K562 (cell line): Measurements from ENCODE around the gene IGFALS. TPM values are rescaled to one million over a fixed set of nuclear protein-coding genes. Genes with fewer than 3 reads are reported as not detected.

Source experiments
- CUX1 ChIP-seq: fragments of 200-800 bp; sonication (Bioruptor generic); IDR thresholded peaks from 2 replicates; pipeline ENCODE4 v1.6.1; 2016; ENCODE audit warnings: missing genetic modification characterization, missing compliant biosample characterization
- GATAD2A ChIP-seq: fragments of 450-650 bp; IDR thresholded peaks from 2 replicates; pipeline ENCODE4 v1.6.1; 2017
- HDAC1 ChIP-seq, 2 experiments: fragments of 450-650 bp; IDR thresholded peaks; 2 replicates each; pipeline ENCODE4 v1.6.1; 2016 to 2017; ENCODE audit warnings: inconsistent platforms in 1 of 2, mild to moderate bottlenecking in 1 of 2, moderate library complexity in 1 of 2
- HIVEP1 ChIP-seq: fragments of 250-450 bp; sonication (Bioruptor Pico); IDR thresholded peaks from 2 replicates; pipeline ENCODE4 v1.4.0; 2020; ENCODE audit warnings: mild to moderate bottlenecking
- KLF16 ChIP-seq: IDR thresholded peaks from 2 replicates; pipeline ENCODE4 v1.6.1; 2016; ENCODE audit warnings: antibody characterized with exemption
- SIRT6 ChIP-seq: IDR thresholded peaks from one replicate; pipeline ENCODE4 v1.6.1; 2012; ENCODE audit warnings: low read depth, mild to moderate bottlenecking, control low read depth, inconsistent platforms, low read length, moderate library complexity
- SMC3 ChIP-seq: conservative IDR thresholded peaks from 2 replicates; pipeline ENCODE4 v1.6.1; 2011; ENCODE audit warnings: low read depth, low read length, improper control_type of control experiment; ENCODE audit not compliant: insufficient read depth
- ZNF561 ChIP-seq: fragments of 450-650 bp; formaldehyde crosslinking; conservative IDR thresholded peaks from 2 replicates; pipeline ENCODE4 v1.4.0; 2020; ENCODE audit warnings: mild to moderate bottlenecking, moderate library complexity
- ZNF785 ChIP-seq: fragments of 250-450 bp; sonication (Bioruptor Pico); IDR thresholded peaks from 2 replicates; pipeline ENCODE4 v1.4.0; 2020; ENCODE audit warnings: mild to moderate bottlenecking
- polyA plus RNA-seq, 8 experiments: library from polyadenylated mRNA; depleted of rRNA in 4 of 8; stranded (reverse) in 5 of 8; unstranded in 3 of 8; fragments of >200 nt; fragmentation: Nextera tagmentation in 2 of 8; fragmentation: Illumina TruSeq in 1 of 8; extraction: Ambion mirVana in 2 of 8; extraction: Trizol in 1 of 8; gene quantifications; 2 replicates each; pipeline versions ENCODE4 v1.2.1 to v1.2.3, GENCODE V29; 2011 to 2014; ENCODE audit warnings: inconsistent platforms in 1 of 8, missing spikeins in 1 of 8
- total RNA-seq, 7 experiments: library from RNA; depleted of rRNA in 6 of 7; stranded (reverse); fragments of >200 nt in 6 of 7; fragmentation: Illumina TruSeq in 2 of 7; extraction: Trizol in 2 of 7; gene quantifications; 2 replicates each; pipeline versions ENCODE4 v1.2.1 to v1.2.3, GENCODE V29; 2011 to 2021; ENCODE audit warnings: low replicate concordance in 1 of 7
- TF ChIP-seq, protein P1 (sequence below): fragments of 450-650 bp; IDR thresholded peaks from 2 replicates; pipeline ENCODE4 v1.6.1; 2018; ENCODE audit not compliant: partially characterized antibody
- TF ChIP-seq, protein P2 (sequence below): sonication (generic); formaldehyde crosslinking; IDR thresholded peaks from 2 replicates; pipeline ENCODE4 v1.8.0; 2022; ENCODE audit warnings: mild to moderate bottlenecking, missing genetic modification reagents
- TF ChIP-seq, protein P3 (sequence below): fragments of 450-650 bp; IDR thresholded peaks from 2 replicates; pipeline ENCODE4 v1.6.1; 2016; ENCODE audit warnings: antibody characterized with exemption

The IGFALS gene
- total and polyA plus RNA-seq, 9 of the 15 experiments (the other 6 are each of a cell fraction or from before 2014, with no cell fraction given) = not detected

GRCh38 chr16:1812732-1813163 lies 19.2 kb upstream of the IGFALS start (continued):
- TF ChIP-seq, protein P1, sequence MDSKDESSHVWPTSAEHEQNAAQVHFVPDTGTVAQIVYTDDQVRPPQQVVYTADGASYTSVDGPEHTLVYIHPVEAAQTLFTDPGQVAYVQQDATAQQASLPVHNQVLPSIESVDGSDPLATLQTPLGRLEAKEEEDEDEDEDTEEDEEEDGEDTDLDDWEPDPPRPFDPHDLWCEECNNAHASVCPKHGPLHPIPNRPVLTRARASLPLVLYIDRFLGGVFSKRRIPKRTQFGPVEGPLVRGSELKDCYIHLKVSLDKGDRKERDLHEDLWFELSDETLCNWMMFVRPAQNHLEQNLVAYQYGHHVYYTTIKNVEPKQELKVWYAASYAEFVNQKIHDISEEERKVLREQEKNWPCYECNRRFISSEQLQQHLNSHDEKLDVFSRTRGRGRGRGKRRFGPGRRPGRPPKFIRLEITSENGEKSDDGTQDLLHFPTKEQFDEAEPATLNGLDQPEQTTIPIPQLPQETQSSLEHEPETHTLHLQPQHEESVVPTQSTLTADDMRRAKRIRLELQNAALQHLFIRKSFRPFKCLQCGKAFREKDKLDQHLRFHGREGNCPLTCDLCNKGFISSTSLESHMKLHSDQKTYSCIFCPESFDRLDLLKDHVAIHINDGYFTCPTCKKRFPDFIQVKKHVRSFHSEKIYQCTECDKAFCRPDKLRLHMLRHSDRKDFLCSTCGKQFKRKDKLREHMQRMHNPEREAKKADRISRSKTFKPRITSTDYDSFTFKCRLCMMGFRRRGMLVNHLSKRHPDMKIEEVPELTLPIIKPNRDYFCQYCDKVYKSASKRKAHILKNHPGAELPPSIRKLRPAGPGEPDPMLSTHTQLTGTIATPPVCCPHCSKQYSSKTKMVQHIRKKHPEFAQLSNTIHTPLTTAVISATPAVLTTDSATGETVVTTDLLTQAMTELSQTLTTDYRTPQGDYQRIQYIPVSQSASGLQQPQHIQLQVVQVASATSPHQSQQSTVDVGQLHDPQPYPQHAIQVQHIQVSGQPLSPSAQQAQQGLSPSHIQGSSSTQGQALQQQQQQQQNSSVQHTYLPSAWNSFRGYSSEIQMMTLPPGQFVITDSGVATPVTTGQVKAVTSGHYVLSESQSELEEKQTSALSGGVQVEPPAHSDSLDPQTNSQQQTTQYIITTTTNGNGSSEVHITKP = no peak
- TF ChIP-seq SIRT6 (no peak), GATAD2A (no peak), ZNF561 (no peak), HIVEP1 (CRISPR knock-in tag) (no peak), SMC3 (peak; percentile 78), ZNF785 (CRISPR knock-in tag) (no peak), KLF16 (0 out of 2 replicates have a peak, but pooled peaks have one; percentile 34), CUX1 (CRISPR knock-in tag) (no peak), HDAC1 (IDR thresholded peaks at IDR 0.05) (0 out of 4 replicates have a peak, but pooled peaks of 1 of the 2 experiments have one; percentile 19)
- TF ChIP-seq, protein P2, sequence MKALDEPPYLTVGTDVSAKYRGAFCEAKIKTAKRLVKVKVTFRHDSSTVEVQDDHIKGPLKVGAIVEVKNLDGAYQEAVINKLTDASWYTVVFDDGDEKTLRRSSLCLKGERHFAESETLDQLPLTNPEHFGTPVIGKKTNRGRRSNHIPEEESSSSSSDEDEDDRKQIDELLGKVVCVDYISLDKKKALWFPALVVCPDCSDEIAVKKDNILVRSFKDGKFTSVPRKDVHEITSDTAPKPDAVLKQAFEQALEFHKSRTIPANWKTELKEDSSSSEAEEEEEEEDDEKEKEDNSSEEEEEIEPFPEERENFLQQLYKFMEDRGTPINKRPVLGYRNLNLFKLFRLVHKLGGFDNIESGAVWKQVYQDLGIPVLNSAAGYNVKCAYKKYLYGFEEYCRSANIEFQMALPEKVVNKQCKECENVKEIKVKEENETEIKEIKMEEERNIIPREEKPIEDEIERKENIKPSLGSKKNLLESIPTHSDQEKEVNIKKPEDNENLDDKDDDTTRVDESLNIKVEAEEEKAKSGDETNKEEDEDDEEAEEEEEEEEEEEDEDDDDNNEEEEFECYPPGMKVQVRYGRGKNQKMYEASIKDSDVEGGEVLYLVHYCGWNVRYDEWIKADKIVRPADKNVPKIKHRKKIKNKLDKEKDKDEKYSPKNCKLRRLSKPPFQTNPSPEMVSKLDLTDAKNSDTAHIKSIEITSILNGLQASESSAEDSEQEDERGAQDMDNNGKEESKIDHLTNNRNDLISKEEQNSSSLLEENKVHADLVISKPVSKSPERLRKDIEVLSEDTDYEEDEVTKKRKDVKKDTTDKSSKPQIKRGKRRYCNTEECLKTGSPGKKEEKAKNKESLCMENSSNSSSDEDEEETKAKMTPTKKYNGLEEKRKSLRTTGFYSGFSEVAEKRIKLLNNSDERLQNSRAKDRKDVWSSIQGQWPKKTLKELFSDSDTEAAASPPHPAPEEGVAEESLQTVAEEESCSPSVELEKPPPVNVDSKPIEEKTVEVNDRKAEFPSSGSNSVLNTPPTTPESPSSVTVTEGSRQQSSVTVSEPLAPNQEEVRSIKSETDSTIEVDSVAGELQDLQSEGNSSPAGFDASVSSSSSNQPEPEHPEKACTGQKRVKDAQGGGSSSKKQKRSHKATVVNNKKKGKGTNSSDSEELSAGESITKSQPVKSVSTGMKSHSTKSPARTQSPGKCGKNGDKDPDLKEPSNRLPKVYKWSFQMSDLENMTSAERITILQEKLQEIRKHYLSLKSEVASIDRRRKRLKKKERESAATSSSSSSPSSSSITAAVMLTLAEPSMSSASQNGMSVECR (CRISPR knock-in tag) = peak; percentile 25; the same call in 1 of the 2 replicates
- TF ChIP-seq, protein P3, sequence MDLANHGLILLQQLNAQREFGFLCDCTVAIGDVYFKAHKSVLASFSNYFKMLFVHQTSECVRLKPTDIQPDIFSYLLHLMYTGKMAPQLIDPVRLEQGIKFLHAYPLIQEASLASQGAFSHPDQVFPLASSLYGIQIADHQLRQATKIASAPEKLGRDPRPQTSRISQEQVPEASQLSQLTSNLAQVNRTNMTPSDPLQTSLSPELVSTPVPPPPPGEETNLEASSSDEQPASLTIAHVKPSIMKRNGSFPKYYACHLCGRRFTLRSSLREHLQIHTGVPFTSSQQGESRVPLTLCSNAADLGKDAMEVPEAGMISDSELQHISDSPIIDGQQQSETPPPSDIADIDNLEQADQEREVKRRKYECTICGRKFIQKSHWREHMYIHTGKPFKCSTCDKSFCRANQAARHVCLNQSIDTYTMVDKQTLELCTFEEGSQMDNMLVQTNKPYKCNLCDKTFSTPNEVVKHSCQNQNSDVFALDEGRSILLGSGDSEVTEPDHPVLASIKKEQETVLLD = peak; percentile 60; the same call in 1 of the 2 replicates
